AG04450 (cell line): ENCODE measurements around the gene PARP15. TPM values are rescaled to one million over a fixed set of nuclear protein-coding genes. Genes with fewer than 3 reads are reported as not detected.

ENCODE experiments used
- CTCF ChIA-PET: fragments of 300-600, 350-600 bp; formaldehyde crosslinking; extraction: SDS; loops from one replicate; lab custom pipeline; 2022; ENCODE audit warnings: antibody characterized with exemption, inconsistent platforms; lab: Charles Lee
- POLR2A ChIA-PET: fragments of 350-600 bp; formaldehyde crosslinking; extraction: SDS; loops from one replicate; lab custom pipeline; 2021; ENCODE audit warnings: antibody characterized with exemption, inconsistent platforms; lab: Yijun Ruan, JAX
- DNase-seq: peaks from one replicate; pipeline ENCODE4 v3.0.0-alpha.2; 2011; ENCODE audit warnings: low read depth, low spot score
- H3K27ac ChIP-seq: one replicate; pipeline ENCODE4 v1.5.1; 2012; ENCODE audit warnings: low read depth, low read length, control low read depth
- H3K27me3 ChIP-seq: one replicate; pipeline ENCODE4 v1.6.0; 2012; ENCODE audit warnings: low read length; ENCODE audit not compliant: control insufficient read depth, insufficient read depth
- H3K4me3 ChIP-seq: 2 replicates; pipeline ENCODE4 v1.5.1; 2011; ENCODE audit warnings: mild to moderate bottlenecking, low read depth, low read length, control low read depth
- H3K9me3 ChIP-seq: 2 replicates; pipeline ENCODE4 v1.5.1; 2012; ENCODE audit warnings: low read length; ENCODE audit not compliant: control insufficient read depth, insufficient read depth
- CTCF ChIP-seq: IDR thresholded peaks from 2 replicates; pipeline ENCODE4 v1.5.1; 2011; ENCODE audit warnings: low read depth, low read length, control low read depth, inconsistent platforms
- polyA plus RNA-seq: library from polyadenylated mRNA; depleted of rRNA; stranded (reverse); fragments of >200 nt; gene quantifications from 2 replicates; pipeline ENCODE4 v1.2.3, GENCODE V29; 2011

PARP15 gene
- polyA plus RNA-seq, 1 experiment, result 0.22 TPM

- CTCF ChIA-PET, result interaction anchor here (0.6 to 10.0 kb wide), 9 partner anchors 11 to 1013 kb away, joined by 3 to 129 read pairs (median 4); partner anchors contain the start of genes KPNA1 and PARP14
These were observed 17.5 kb upstream of the PARP15 start for GRCh38 chr3:122559906-122560305.

GRCh38 chr3:122560680-122561079, 16.8 kb upstream of the PARP15 start:
- Histone ChIP-seq H3K27me3 (no peaks in the 10 kb centered on the region), H3K27ac (no peak overlapping the region), H3K9me3 (no peaks in the 10 kb centered on the region), H3K4me3 (no peak overlapping the region)
- peak; percentile 69 for TF ChIP-seq CTCF
- CTCF ChIA-PET, result interaction anchor here (1.1 to 10.0 kb wide), 4 partner anchors 118 to 1013 kb away, joined by 3 to 129 read pairs (median 4); partner anchors contain the start of gene PARP14
- DNase-seq, result no peak
- POLR2A ChIA-PET, result no interaction called here

More at GRCh38 chr3:122559906-122560305, 17.5 kb upstream of the PARP15 start:
- Histone ChIP-seq H3K4me3 (no peak overlapping the region), H3K9me3 (no peaks in the 10 kb centered on the region), H3K27ac (no peak overlapping the region), H3K27me3 (no peaks in the 10 kb centered on the region)
- no peak for DNase-seq
- TF ChIP-seq CTCF, result no peak
- POLR2A ChIA-PET, result no interaction called here

- ChIA-PET POLR2A (no interaction called here), CTCF (interaction anchor here (1.3 to 10.0 kb wide), 3 partner anchors 17 to 262 kb away, joined by 3 to 129 read pairs (median 3); partner anchors contain the start of gene PARP14)
- no peak for DNase-seq
- TF ChIP-seq CTCF, result no peak
- no peaks in the 10 kb centered on the region for H3K27me3 ChIP-seq
- H3K9me3 ChIP-seq, result no peaks in the 10 kb centered on the region
- peak overlapping the region; percentile 82 for H3K4me3 ChIP-seq
- H3K27ac ChIP-seq, result no peak overlapping the region
These were observed 14.3 kb upstream of the PARP15 start for GRCh38 chr3:122562923-122563716.

- Histone ChIP-seq H3K27ac (no peak overlapping the region), H3K27me3 (no peaks in the 10 kb centered on the region), H3K4me3 (peak overlapping the region; percentile 82), H3K9me3 (no peaks in the 10 kb centered on the region)
- POLR2A ChIA-PET, result interaction anchor here (1.0 kb wide), 1 partner anchor 116 kb away, joined by 4 read pairs; no protein-coding TSS in a partner anchor
- CTCF ChIA-PET, result interaction anchor here (0.6 to 10.0 kb wide), 4 partner anchors 18 to 179 kb away, joined by 3 to 129 read pairs (median 14); partner anchors contain the start of genes FAM162A and PARP14
- DNase-seq, result no peak
- TF ChIP-seq CTCF, result no peak
These were observed 13.8 kb upstream of the PARP15 start for GRCh38 chr3:122563717-122564025.
